Gastroesophageal sphincter (tissue), 4 donors: ENCODE measurements around the gene MBD2. TPM values are rescaled to one million over a fixed set of nuclear protein-coding genes. Genes with fewer than 3 reads are reported as not detected.

Experiments used
- ATAC-seq: fragments of 150-250 bp; one replicate; pipeline ENCODE4 v1.9.1; 2016; ENCODE audit warnings: mild to moderate bottlenecking, moderate library complexity
- H3K27ac ChIP-seq, 4 donors: fragments of 200-600 bp; sonication (generic) in 3 of 4; 1 replicate in 3 of 4; 2 replicates in 1 of 4; pipeline ENCODE4 v1.5.1; 2016 to 2019
- H3K27me3 ChIP-seq: fragments of 200-600 bp; sonication (generic); one replicate; pipeline ENCODE4 v1.5.1; 2019
- H3K36me3 ChIP-seq, 2 donors: fragments of 200-600 bp; sonication (generic); one replicate each; pipeline ENCODE4 v1.5.1; 2019; ENCODE audit warnings: control low read depth in 1 of 2
- H3K4me1 ChIP-seq, 3 donors: fragments of 200-600 bp; sonication (generic); 1 replicate in 2 of 3; 2 replicates in 1 of 3; pipeline ENCODE4 v1.5.1; 2016 to 2019; ENCODE audit warnings: control low read depth in 2 of 3
- H3K4me3 ChIP-seq, 2 donors: fragments of 200-600 bp; sonication (generic); one replicate each; pipeline ENCODE4 v1.5.1; 2019; ENCODE audit warnings: mild to moderate bottlenecking in 1 of 2, moderate library complexity in 1 of 2
- H3K9me3 ChIP-seq, 3 donors: fragments of 200-600 bp; sonication (generic); one replicate each; pipeline ENCODE4 v1.5.1; 2017 to 2019; ENCODE audit warnings: control low read depth in 2 of 3
- EP300 ChIP-seq: sonication (generic); formaldehyde crosslinking; IDR thresholded peaks from one replicate; pipeline ENCODE4 v1.6.1; 2017; ENCODE audit warnings: antibody characterized with exemption, mild to moderate bottlenecking
- POLR2A ChIP-seq, 2 donors: fragments of 450-650 bp; IDR thresholded peaks; one replicate each; pipeline ENCODE4 v1.6.1; 2017; ENCODE audit warnings: antibody characterized with exemption in 2 of 2, mild to moderate bottlenecking in 2 of 2, moderate library complexity in 1 of 2
- POLR2AphosphoS5 ChIP-seq: sonication (generic); formaldehyde crosslinking; IDR thresholded peaks from one replicate; pipeline ENCODE4 v1.6.1; 2017; ENCODE audit warnings: antibody characterized with exemption
- WGBS, 2 donors: methylation state at CpG; one replicate each; pipeline ENCODE4 v1.1.5; 2018; ENCODE audit warnings: low coverage in 1 of 2; 5-methylcytosine and 5-hydroxymethylcytosine counted together
- total RNA-seq, 4 donors: library from RNA; depleted of rRNA; stranded (reverse); fragments of >200 nt; gene quantifications; one replicate each; pipeline ENCODE4 v1.1.0, GENCODE V29; 2016
- TF ChIP-seq, protein P1 (sequence below), 4 experiments: fragments of 200-600 bp in 2 of 4; fragments of 450-650 bp in 2 of 4; sonication (generic) in 1 of 4; IDR thresholded peaks; one replicate each; pipeline ENCODE4 v1.5.1; 2017 to 2019; ENCODE audit warnings: antibody characterized with exemption in 4 of 4, mild to moderate bottlenecking in 2 of 4, moderate library complexity in 2 of 4

MBD2 gene
- total RNA-seq, 4 donors from 2014 or later: 29.5 to 48.5 (median 36.1) TPM

DNA sequence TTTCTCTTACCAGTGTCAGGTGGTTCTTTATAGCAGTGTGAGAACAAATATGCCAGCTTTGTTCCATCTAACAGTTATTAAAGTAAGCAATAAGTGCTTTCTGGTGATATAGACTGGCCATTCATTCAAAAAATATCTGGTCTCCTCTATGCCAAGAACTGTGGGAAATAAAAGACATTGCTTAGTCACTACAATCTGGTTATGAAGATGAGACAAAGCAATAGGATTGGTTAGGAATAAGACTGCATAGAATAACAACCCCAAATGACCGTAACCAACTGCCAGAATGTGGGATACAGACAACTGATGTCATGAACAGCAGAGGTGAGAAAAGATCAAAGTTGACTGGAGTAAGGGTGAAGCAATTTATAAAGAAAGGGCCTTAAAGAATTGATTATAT, 83.8 kb downstream of the MBD2 start:
- H3K36me3 ChIP-seq: peaks cover 0 to 31% of the 10 kb centered on the region in 2 donors
- TF ChIP-seq, protein P1, sequence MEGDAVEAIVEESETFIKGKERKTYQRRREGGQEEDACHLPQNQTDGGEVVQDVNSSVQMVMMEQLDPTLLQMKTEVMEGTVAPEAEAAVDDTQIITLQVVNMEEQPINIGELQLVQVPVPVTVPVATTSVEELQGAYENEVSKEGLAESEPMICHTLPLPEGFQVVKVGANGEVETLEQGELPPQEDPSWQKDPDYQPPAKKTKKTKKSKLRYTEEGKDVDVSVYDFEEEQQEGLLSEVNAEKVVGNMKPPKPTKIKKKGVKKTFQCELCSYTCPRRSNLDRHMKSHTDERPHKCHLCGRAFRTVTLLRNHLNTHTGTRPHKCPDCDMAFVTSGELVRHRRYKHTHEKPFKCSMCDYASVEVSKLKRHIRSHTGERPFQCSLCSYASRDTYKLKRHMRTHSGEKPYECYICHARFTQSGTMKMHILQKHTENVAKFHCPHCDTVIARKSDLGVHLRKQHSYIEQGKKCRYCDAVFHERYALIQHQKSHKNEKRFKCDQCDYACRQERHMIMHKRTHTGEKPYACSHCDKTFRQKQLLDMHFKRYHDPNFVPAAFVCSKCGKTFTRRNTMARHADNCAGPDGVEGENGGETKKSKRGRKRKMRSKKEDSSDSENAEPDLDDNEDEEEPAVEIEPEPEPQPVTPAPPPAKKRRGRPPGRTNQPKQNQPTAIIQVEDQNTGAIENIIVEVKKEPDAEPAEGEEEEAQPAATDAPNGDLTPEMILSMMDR (IDR thresholded peaks at IDR 0.05): no peak
- TF ChIP-seq POLR2A (IDR thresholded peaks at IDR 0.05) (no peak), EP300 (no peak)
- no peaks in the 10 kb centered on the region for H3K27me3 ChIP-seq

DNA sequence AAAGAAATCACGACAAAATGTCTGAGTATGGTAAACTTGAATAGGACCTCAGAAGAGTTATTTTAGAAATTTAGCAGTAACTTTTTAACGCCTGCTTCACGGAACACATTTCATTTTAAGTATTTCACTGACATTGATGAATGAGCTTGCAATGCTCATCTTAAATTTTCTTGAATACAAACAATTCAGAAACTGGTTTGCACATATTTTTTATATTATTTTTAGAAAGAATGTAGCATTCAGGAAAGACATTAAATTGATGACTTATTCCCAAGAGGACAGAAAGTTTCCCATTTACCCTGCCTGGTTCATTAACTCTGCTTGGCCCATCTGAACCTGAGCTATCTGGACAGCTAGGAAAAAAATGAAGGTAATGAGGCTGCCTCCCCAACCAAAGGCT, 89.3 kb downstream of the MBD2 start:
- no peak for ATAC-seq
- Histone ChIP-seq H3K4me1 (no peaks in the 10 kb centered on the region), H3K27ac (no peak overlapping the region), H3K9me3 (peaks cover 0 to 13% (median 0%) of the 10 kb centered on the region in 3 donors), H3K4me3 (no peak overlapping the region), H3K27me3 (no peaks in the 10 kb centered on the region), H3K36me3 (peaks cover 0 to 16% of the 10 kb centered on the region in 2 donors)
- 65 to 81% methylated on average over 3 of the region's 3 CpGs for WGBS, 2 donors
- TF ChIP-seq EP300 (no peak), POLR2AphosphoS5 (no peak), POLR2A (IDR thresholded peaks at IDR 0.05) (no peak)
- TF ChIP-seq, protein P1 (IDR thresholded peaks at IDR 0.05): no peak

More for the DNA sequence above, 83.8 kb downstream of the MBD2 start:
- peaks cover 0 to 18% (median 0%) of the 10 kb centered on the region in 3 donors for H3K9me3 ChIP-seq
- H3K4me3 ChIP-seq: no peak overlapping the region
- ATAC-seq: no peak
- H3K27ac ChIP-seq: no peak overlapping the region
- WGBS, 2 donors: 70 to 80% methylated on average over 1 of the region's 1 CpG
- H3K4me1 ChIP-seq: no peaks in the 10 kb centered on the region

DNA sequence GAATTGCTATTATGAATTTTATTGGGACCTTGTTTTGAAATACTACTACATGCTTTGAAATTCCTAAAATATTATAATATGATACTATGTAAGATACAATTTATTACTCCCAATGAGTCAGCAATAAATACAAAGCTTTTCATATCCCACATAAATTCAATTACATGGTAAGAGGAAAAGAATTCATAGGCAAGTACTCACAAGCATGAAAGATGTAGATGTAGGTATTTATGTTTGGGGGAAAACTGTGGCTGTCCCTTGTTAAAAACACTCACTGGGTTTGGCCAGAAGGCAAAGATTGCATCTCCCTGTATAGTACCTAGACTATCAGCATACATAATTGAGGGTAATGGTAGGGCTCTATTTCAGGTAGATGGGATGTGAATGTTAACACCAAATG, 90.4 kb downstream of the MBD2 start:
- peaks cover 0 to 4% of the 10 kb centered on the region in 2 donors for H3K36me3 ChIP-seq
- no peak overlapping the region for H3K27ac ChIP-seq
- TF ChIP-seq POLR2A (IDR thresholded peaks at IDR 0.05): no peak
- no peak for TF ChIP-seq POLR2AphosphoS5
- no peak for TF ChIP-seq EP300
- TF ChIP-seq, protein P1 (IDR thresholded peaks at IDR 0.05): no peak
- no peak for ATAC-seq
- no peaks in the 10 kb centered on the region for H3K4me1 ChIP-seq
- no peak overlapping the region for H3K4me3 ChIP-seq
- peaks cover 0 to 3% (median 0%) of the 10 kb centered on the region in 3 donors for H3K9me3 ChIP-seq
- H3K27me3 ChIP-seq: no peaks in the 10 kb centered on the region

DNA sequence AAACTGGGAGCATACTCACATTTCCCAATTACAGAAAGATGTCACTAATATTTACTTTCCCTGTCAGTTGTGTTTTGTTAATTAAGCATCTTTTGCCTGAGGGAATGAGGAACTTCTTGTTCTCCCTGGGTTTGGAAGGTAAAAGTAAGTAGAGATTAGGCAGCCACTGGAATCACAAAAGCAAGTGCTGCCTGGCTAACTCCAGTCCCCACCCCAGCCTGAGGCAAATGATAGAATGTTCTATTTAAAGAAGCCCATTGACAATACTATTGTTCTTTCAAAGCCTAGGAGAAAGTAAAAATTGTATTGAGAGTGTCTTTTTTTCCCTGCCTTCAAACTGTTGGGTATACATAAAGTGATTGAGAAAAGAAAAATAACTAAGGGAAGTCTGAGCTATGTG, 93.8 kb downstream of the MBD2 start:
- no peaks in the 10 kb centered on the region for H3K36me3 ChIP-seq
- H3K27me3 ChIP-seq: no peaks in the 10 kb centered on the region
- H3K9me3 ChIP-seq: no peaks in the 10 kb centered on the region
- H3K4me3 ChIP-seq: no peak overlapping the region
- TF ChIP-seq EP300: no peak
- ATAC-seq: no peak
- no peaks in the 10 kb centered on the region for H3K4me1 ChIP-seq
- H3K27ac ChIP-seq: no peak overlapping the region

DNA sequence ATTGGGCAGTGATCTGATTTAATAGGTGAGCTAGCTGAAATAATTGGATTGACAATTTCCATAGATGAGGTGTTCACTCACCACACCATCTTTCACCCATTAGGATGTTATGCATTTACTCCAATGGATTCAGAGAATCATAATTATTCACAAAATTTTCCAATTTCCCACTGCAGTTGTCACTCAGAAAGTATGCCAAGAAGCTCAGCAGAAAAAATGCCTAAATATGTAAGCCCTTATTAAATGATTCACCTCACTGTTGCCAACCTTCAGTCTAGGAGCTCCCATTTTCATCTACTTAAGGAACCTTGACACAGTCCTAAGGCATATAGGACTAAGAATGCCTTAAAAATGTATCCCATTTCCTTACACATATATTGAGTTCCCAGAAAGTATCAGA, 94.3 kb downstream of the MBD2 start:
- TF ChIP-seq, protein P1 (IDR thresholded peaks at IDR 0.05): no peak
- TF ChIP-seq EP300: no peak
- TF ChIP-seq POLR2A (IDR thresholded peaks at IDR 0.05): no peak
- no peak for TF ChIP-seq POLR2AphosphoS5
- Histone ChIP-seq H3K4me1 (no peaks in the 10 kb centered on the region), H3K27ac (no peak overlapping the region), H3K9me3 (no peaks in the 10 kb centered on the region), H3K27me3 (no peaks in the 10 kb centered on the region), H3K4me3 (no peak overlapping the region), H3K36me3 (no peaks in the 10 kb centered on the region)
- ATAC-seq: no peak
